ENCODE measurements around the gene PITPNC1. TPM values are rescaled to one million over a fixed set of nuclear protein-coding genes. Genes with fewer than 3 reads are reported as not detected.
A peak's percentile ranks its signal among the peaks of the same experiment; 100 is the strongest.

The PITPNC1 gene
- total RNA-seq, 2 donors from 2014 or later, result 10.8 to 20.4 TPM

DNA sequence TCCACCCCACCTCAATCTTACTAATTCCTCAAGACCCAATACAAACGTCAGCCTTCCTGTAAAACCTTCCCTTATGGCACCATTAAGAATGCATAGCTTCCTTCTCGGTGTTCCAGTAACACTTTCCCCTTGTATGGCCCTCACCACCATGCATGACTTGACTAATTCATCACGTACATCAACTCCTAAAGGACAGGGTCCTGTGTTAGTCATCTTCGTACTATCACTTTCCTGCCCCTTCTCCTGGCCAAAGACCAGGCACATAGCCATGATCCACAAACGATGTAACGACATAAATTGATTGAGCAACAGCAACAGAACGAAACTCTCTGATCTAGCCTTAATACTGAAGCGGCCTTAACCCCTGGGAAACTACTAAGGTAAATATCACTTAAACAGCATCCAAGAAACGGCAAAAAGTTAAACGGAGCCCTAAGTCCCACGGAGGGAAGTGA is 11.3 kb upstream of the PITPNC1 start:
- no peaks in the 10 kb centered on the region for H3K9me3 ChIP-seq
- peaks cover 6% of the 10 kb centered on the region for H3K4me1 ChIP-seq
- TF ChIP-seq, protein P1, sequence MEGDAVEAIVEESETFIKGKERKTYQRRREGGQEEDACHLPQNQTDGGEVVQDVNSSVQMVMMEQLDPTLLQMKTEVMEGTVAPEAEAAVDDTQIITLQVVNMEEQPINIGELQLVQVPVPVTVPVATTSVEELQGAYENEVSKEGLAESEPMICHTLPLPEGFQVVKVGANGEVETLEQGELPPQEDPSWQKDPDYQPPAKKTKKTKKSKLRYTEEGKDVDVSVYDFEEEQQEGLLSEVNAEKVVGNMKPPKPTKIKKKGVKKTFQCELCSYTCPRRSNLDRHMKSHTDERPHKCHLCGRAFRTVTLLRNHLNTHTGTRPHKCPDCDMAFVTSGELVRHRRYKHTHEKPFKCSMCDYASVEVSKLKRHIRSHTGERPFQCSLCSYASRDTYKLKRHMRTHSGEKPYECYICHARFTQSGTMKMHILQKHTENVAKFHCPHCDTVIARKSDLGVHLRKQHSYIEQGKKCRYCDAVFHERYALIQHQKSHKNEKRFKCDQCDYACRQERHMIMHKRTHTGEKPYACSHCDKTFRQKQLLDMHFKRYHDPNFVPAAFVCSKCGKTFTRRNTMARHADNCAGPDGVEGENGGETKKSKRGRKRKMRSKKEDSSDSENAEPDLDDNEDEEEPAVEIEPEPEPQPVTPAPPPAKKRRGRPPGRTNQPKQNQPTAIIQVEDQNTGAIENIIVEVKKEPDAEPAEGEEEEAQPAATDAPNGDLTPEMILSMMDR (IDR thresholded peaks at IDR 0.05), result no peak
- no peaks in the 10 kb centered on the region for H3K27me3 ChIP-seq
- peak overlapping the region; percentile 93 for H3K27ac ChIP-seq
- H3K9ac ChIP-seq (ENCODE audit: low read depth in 2 of 2, low read length in 2 of 2), result peak overlapping the region; percentile 96 to 99
- H3K4me3 ChIP-seq, result peak overlapping the region; percentile 98
- intact Hi-C loops (cut with DNase I), result no loop called here
- no peaks in the 10 kb centered on the region for H3K36me3 ChIP-seq
- DNase-seq, result no peak

DNA sequence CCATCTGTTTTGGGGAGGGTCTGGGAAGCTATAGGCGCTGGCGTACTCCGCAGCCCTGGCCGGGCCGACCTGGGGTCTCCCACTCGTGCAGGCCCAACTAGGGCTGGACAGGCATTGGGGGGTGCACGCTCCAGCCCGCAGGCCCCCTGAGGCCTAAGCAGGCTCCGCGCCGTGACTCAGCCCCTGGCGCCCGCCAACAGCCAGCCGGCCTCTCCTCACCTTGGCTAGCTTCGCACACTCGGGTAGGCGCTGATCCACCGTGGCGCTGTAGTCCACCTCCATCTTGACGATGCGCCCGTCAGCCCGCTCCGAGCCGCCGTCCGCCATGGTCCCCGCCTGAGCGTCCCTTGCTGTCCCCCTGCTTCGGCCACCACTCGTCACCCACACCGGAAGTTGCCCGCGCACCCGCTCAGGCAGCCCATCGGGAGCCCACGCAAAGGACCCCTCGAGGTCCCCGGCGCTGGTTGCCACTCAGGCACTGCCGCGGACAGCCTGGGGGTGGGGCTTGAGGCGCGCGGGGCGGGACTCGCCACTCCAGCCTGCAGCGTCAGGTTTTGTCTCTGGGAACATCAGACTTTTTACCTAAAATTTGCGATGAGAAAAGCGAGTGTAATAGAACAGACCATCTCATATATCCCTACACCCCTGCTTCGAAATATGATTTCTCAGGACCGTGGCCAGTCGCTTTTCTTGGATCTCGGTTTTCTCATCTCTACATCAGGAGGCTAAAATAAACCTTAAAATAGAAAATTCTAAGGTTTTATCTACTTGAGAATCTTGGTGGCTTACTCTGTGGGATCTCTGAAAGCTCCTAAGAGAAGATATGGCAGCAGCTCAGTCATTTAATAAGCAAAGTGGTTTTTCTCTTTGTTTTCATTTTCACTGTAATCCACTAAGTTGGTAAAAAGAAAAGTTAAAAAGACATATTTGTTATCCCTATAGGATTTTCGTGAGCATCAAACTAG is 10.6 kb upstream of the PITPNC1 start, which contains the start of gene PSMD12:
Gene PSMD12 (minus strand): TSS at position 385 of the 965 bp plus-strand sequence. CDS start 58 bp downstream, at position 327.
- intact Hi-C loops (cut with DNase I), result no loop called here
- TF ChIP-seq, protein P1 (IDR thresholded peaks at IDR 0.05), result no peak
- peaks cover 6% of the 10 kb centered on the region for H3K4me1 ChIP-seq

DNA sequence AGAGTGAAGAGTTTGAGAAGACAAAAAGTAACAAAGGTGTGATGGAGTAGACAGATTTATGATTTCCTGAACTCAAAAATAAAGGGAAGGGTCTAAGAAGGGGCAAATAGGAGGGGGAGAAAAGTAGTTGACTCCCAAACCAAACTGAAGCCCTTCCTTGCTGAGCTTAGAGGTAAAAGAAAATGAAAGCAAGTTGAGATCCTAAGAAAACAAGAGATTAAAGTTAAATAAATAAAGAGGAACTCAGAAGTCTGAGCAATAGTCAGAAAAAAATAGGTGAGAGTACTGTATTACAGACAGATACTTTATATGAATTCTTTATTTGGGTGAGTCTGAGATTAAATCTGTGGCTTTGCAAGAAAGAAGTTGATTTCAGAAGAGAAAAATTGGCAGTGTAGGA is 7.4 kb upstream of the PITPNC1 start:
- no peaks in the 10 kb centered on the region for H3K9me3 ChIP-seq
- TF ChIP-seq, protein P1 (IDR thresholded peaks at IDR 0.05), result no peak
- no peak overlapping the region for H3K27ac ChIP-seq
- no peak overlapping the region for H3K4me3 ChIP-seq
- peaks cover 3% of the 10 kb centered on the region for H3K4me1 ChIP-seq
- intact Hi-C loops (cut with DNase I), result loop anchor here (10.0 kb wide), 1 partner anchor 235 kb away; no protein-coding TSS in a partner anchor
- no peaks in the 10 kb centered on the region for H3K27me3 ChIP-seq
- no peak overlapping the region for H3K9ac ChIP-seq (ENCODE audit: low read depth in 2 of 2, low read length in 2 of 2)
- H3K36me3 ChIP-seq, result no peaks in the 10 kb centered on the region
- DNase-seq, result no peak

More for the DNA sequence above, 10.6 kb upstream of the PITPNC1 start, which contains the start of gene PSMD12:
- DNase-seq, result peak; percentile 96
- peak within 1 kb of the TSS; percentile 98 for H3K4me3 ChIP-seq
- H3K27me3 ChIP-seq, result no peaks in the 10 kb centered on the region
- H3K9me3 ChIP-seq, result no peaks in the 10 kb centered on the region
- H3K27ac ChIP-seq, result peak within 1 kb of the TSS; percentile 93
- H3K36me3 ChIP-seq, result no peaks in the 10 kb centered on the region
- H3K9ac ChIP-seq (ENCODE audit: low read depth in 2 of 2, low read length in 2 of 2), result peak within 1 kb of the TSS; percentile 96 to 99

DNA sequence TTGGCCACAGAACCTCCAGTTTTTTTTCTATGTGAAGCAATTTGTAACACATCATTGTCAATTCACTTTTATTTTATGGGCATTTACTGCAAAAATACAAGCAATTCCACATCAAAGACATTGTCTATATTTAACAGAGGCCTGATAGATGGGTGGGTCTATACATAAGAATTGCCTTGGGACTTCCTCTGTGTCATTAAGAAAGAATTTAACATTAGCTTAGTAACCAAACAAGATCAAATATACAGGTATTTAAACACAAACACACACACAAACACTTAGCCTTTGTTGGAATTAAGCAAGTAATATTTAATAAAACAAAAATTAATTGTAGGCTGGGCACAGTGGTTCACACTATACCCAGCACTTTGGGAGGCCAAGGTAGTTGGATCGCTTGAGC is 4.3 kb upstream of the PITPNC1 start:
- Histone ChIP-seq H3K9ac (ENCODE audit: low read depth in 2 of 2, low read length in 2 of 2) (no peak overlapping the region), H3K4me1 (no peaks in the 10 kb centered on the region), H3K9me3 (no peaks in the 10 kb centered on the region), H3K27me3 (no peaks in the 10 kb centered on the region), H3K36me3 (no peaks in the 10 kb centered on the region), H3K27ac (no peak overlapping the region), H3K4me3 (no peak overlapping the region)
- intact Hi-C loops (cut with DNase I), result loop anchor here (10.0 kb wide), 1 partner anchor 232 kb away; no protein-coding TSS in a partner anchor
- no peak for DNase-seq
- TF ChIP-seq, protein P1 (IDR thresholded peaks at IDR 0.05), result no peak

DNA sequence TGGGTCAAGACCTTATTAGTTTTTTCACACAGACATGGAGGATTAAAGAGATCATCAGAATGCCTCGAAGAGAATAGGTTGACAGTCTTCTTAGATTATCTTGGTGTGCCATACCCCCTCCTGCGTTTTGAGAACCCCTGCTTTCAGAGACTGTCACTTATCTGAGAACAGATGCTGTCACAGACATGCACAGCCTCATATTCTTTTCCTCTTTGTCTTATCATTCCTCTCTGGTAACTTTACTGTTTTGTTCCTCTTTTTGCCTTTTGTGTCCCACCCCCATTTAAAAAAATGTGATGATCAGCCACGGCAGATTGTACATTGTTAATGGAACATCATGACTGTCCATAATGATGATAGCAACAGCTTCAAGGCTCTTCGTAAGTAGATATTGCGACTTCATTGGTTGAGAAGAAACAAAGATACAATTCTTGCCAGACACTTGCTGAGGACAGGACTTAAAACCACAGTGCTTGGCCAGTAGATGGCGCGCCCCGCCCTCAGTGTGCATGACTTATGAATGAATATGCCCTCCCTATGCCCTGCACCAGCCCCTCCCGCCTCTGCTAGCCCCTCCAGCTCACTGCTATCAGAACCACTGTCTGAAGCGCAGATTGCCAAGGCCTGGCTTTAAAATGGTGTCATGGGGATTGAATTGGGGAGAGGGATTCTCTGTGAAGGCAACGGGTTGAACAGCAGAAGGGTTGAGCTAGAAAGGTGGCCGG is 2.6 kb upstream of the PITPNC1 start:
- Histone ChIP-seq H3K9me3 (no peaks in the 10 kb centered on the region), H3K4me1 (no peaks in the 10 kb centered on the region), H3K9ac (ENCODE audit: low read depth in 2 of 2, low read length in 2 of 2) (no peak overlapping the region), H3K27ac (no peak overlapping the region), H3K4me3 (no peak overlapping the region), H3K36me3 (no peaks in the 10 kb centered on the region), H3K27me3 (no peaks in the 10 kb centered on the region)
- peak; percentile 88 for DNase-seq
- TF ChIP-seq, protein P1 (IDR thresholded peaks at IDR 0.05), result peak; percentile 75
- intact Hi-C loops (cut with DNase I), result loop anchor here (2.0 to 10.0 kb wide), 2 partner anchors 230 to 314 kb away; no protein-coding TSS in a partner anchor

Measured in colonic mucosa (tissue), 4 donors.